Suppressor macrophage (primary cell): ENCODE results near the gene SLC35E4.
A peak's percentile ranks its signal among the peaks of the same experiment; 100 is the strongest.
"Not testable (repeated sequence)": the region's sequence is repeated elsewhere in the genome, so short reads cannot be mapped to it uniquely, and the experiment has no call there.

Source experiments
- DNase-seq, 4 experiments: peaks; one replicate each; pipeline ENCODE4 v3.0.0-alpha.2; 2020 to 2022
- total RNA-seq, 17 experiments: gene quantifications; one replicate each; lab custom pipeline; 2026; ENCODE audit warnings: mixed read lengths in 6 of 17, inconsistent platforms in 3 of 17; lab: John Stamatoyannopoulos, UW

Gene SLC35E4
- total RNA-seq, result 2.1 to 10.8 (median 7.1) reads per million in 17 experiments

- DNase-seq, result peak; percentile 84 to 97 (median 92)
Observed at GRCh38 chr22:30635273-30636225, at the start of gene SLC35E4. TSS of gene SLC35E4 (plus strand) at chr22:30635781. CDS start at chr22:30636451, 670 bp downstream.

GRCh38 chr22:30586414-30586813 is 49.2 kb upstream of the SLC35E4 start:
- no peak for DNase-seq

- DNase-seq, result peak in 3 of 4 experiments; percentile 14 to 21 (median 20)
Observed at GRCh38 chr22:30591191-30591587, 44.4 kb upstream of the SLC35E4 start.

- DNase-seq, result peak; percentile 97 to 99 (median 98)
Observed at GRCh38 chr22:30591588-30592359, 43.8 kb upstream of the SLC35E4 start, which contains the start of gene PES1. TSS of gene PES1 (minus strand) at chr22:30591910. CDS start at chr22:30591833, 77 bp downstream.

- DNase-seq, result not testable (repeated sequence)
Observed at GRCh38 chr22:30592360-30592713, 43.2 kb upstream of the SLC35E4 start.

GRCh38 chr22:30596199-30596598 is 39.4 kb upstream of the SLC35E4 start:
- no peak for DNase-seq

GRCh38 chr22:30596886-30597285 is 38.7 kb upstream of the SLC35E4 start:
- no peak for DNase-seq

- no peak for DNase-seq
Observed at GRCh38 chr22:30598986-30599385, 36.6 kb upstream of the SLC35E4 start.

GRCh38 chr22:30600921-30601320 is 34.7 kb upstream of the SLC35E4 start:
- DNase-seq, result peak in 3 of 4 experiments; percentile 7 to 51 (median 32)

GRCh38 chr22:30601464-30601863 is 34.1 kb upstream of the SLC35E4 start:
- DNase-seq, result no peak

GRCh38 chr22:30602049-30602448 is 33.5 kb upstream of the SLC35E4 start:
- peak in 1 of 4 experiments; percentile 21 for DNase-seq

GRCh38 chr22:30603801-30604200 is 31.8 kb upstream of the SLC35E4 start:
- no peak for DNase-seq

- no peak for DNase-seq
Observed at GRCh38 chr22:30604723-30605122, 30.9 kb upstream of the SLC35E4 start.

- peak; percentile 68 to 82 (median 78) for DNase-seq
Observed at GRCh38 chr22:30605449-30606110, 30.0 kb upstream of the SLC35E4 start.

GRCh38 chr22:30606455-30607299 is 28.9 kb upstream of the SLC35E4 start, which contains the start of gene TCN2:
TSS of gene TCN2 (plus strand) at chr22:30607174. CDS start at chr22:30607332, 158 bp downstream.
- peak; percentile 77 to 86 (median 83) for DNase-seq

GRCh38 chr22:30607300-30607930 is 28.2 kb upstream of the SLC35E4 start:
- no peak for DNase-seq

GRCh38 chr22:30607939-30608338 is 27.6 kb upstream of the SLC35E4 start:
- DNase-seq, result peak in 2 of 4 experiments; percentile 32 to 57

GRCh38 chr22:30609260-30610185 is 26.1 kb upstream of the SLC35E4 start:
- DNase-seq, result peak; percentile 83 to 93 (median 90)

GRCh38 chr22:30610299-30610698 is 25.3 kb upstream of the SLC35E4 start:
- DNase-seq, result peak; percentile 92 to 98 (median 93)

- DNase-seq, result no peak
Observed at GRCh38 chr22:30611197-30611596, 24.4 kb upstream of the SLC35E4 start.
